GM23338 (cell line): Measurements from ENCODE around the gene ABHD5. TPM values are rescaled to one million over a fixed set of nuclear protein-coding genes. Genes with fewer than 3 reads are reported as not detected.

ENCODE experiments used
- polyA plus RNA-seq: library from polyadenylated mRNA; unstranded; fragments of >200 nt; fragmentation: Nextera tagmentation; extraction: Ambion mirVana; gene quantifications from 2 replicates; pipeline ENCODE4 v1.2.1, GENCODE V29; 2016
- total RNA-seq: library from RNA; depleted of rRNA; stranded (reverse); fragments of >200 nt; shearing (Covaris generic); gene quantifications from 2 replicates; pipeline ENCODE4 v1.2.3, GENCODE V29; 2014; rRNA removed

Gene ABHD5
- total and polyA plus RNA-seq, 2 experiments from 2014 or later = 12.1 to 12.3 TPM

Other genes with a start within 250 kb of the ABHD5 start
- gene ANO10, start 68.9 kb upstream of the ABHD5 start, total RNA-seq = 34.6 and 48.1 TPM in 2 replicates
- gene ANO10, start 68.9 kb upstream of the ABHD5 start, polyA plus RNA-seq = 20.6 and 29.2 TPM in 2 replicates